Left lung (tissue), 10 donors: ENCODE measurements around the gene RPL31. TPM values are rescaled to one million over a fixed set of nuclear protein-coding genes. Genes with fewer than 3 reads are reported as not detected.
A peak's percentile ranks its signal among the peaks of the same experiment; 100 is the strongest.

Source experiments
- ATAC-seq: fragments of 200-7000 bp; cut with Tn5 transposase; one replicate; pipeline ENCODE4 v1.9.1; 2020; ENCODE audit warnings: moderate library complexity
- DNase-seq, 4 donors: peaks; one replicate each; pipeline ENCODE4 v3.0.0-alpha.2; 2013 to 2020
- H3K27ac ChIP-seq, 2 donors: fragments of 200-600 bp; sonication (generic) in 1 of 2; one replicate each; pipeline versions ENCODE4 v1.5.0 to v1.8.0; 2020 to 2021
- H3K27me3 ChIP-seq, 2 donors: fragments of 200-600 bp; sonication (generic) in 1 of 2; one replicate each; pipeline versions ENCODE4 v1.5.0 to v1.8.0; 2020 to 2021
- H3K36me3 ChIP-seq, 2 donors: fragments of 200-600 bp; sonication (generic) in 1 of 2; one replicate each; pipeline versions ENCODE4 v1.5.0 to v1.8.0; 2020 to 2021
- H3K4me1 ChIP-seq, 2 donors: fragments of 200-600 bp; one replicate each; pipeline ENCODE4 v1.8.0; 2021
- H3K4me3 ChIP-seq, 2 donors: fragments of 200-600 bp; sonication (generic) in 1 of 2; one replicate each; pipeline versions ENCODE4 v1.5.0 to v1.8.0; 2020 to 2021; ENCODE audit warnings: mild to moderate bottlenecking in 1 of 2
- H3K9me3 ChIP-seq, 2 donors: fragments of 200-600 bp; sonication (generic) in 1 of 2; one replicate each; pipeline versions ENCODE4 v1.5.0 to v1.8.0; 2020 to 2021
- CTCF ChIP-seq, 2 donors: fragments of 200-600 bp; sonication (generic) in 1 of 2; IDR thresholded peaks; one replicate each; pipeline versions ENCODE4 v1.5.0 to v1.8.0; 2021; ENCODE audit warnings: antibody characterized with exemption in 2 of 2
- intact Hi-C, 2 donors: fragments of 100-400 bp; cut with DNase I; formaldehyde crosslinking; loops; one replicate each; pipeline versions ENCODE4 v1.11.2 to v1.14.2; 2022
- polyA plus RNA-seq, 6 donors: library from polyadenylated mRNA; unstranded; fragments of 120-200 nt; gene quantifications; one replicate each; pipeline ENCODE4 v1.2.1, GENCODE V29; 2013; ENCODE audit not compliant: insufficient read length in 6 of 6
- total RNA-seq, 2 donors: library from RNA; stranded (reverse); fragmentation: NEBNext Ultra II Directional; extraction: Animal tissue kit (Norgen Biotek cat#: 25700); gene quantifications; one replicate each; pipeline ENCODE4 v1.2.1, GENCODE V29; 2021
- donor health status: DM: no; HTN: yes; CAD: no.
- donor health status: DM: no; HTN: no; CAD: no.

The RPL31 gene
- total and polyA plus RNA-seq, 8 donors, result 865 to 3,696 (median 3,172) TPM

DNA sequence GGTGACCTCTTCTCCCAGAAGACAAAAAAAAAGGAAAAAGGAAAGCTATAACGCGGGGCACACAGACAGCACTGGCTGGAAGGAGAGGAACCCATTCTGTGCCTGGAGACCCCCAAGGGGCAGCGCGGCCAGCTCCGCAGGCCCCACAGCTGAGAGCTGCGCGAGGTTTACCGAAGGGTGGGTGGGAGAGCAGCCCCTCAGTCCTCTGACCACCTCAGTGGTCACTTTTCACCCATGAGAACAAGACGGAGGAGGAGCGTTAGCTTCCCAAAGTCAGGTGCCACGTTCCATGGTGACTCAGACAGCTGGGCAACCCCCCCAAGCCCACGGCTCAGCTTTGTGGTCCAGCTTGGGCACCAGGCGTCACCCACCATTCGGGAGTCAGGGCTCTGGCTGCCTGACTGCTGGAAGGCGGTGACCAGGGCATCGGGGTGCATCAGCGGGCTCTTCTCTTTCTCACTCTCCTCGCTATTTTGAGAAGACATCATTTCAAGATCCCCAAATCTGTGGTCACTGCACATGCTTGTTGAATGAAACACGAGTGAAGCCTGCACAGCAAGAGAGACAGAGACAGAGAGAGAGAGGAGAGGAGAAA lies 35.2 kb downstream of the RPL31 start:
- Histone ChIP-seq H3K27ac (no peak overlapping the region), H3K4me1 (peaks cover 0 to 41% of the 10 kb centered on the region in 2 donors), H3K9me3 (no peaks in the 10 kb centered on the region), H3K27me3 (no peaks in the 10 kb centered on the region), H3K4me3 (no peak overlapping the region), H3K36me3 (peaks cover 0 to 75% of the 10 kb centered on the region in 2 donors)
- no peak for DNase-seq
- ATAC-seq, result no peak
- no peak for TF ChIP-seq CTCF (IDR thresholded peaks at IDR 0.05)
- intact Hi-C loops, result loop anchor here in 1 of 2 donors (10.0 kb wide), 2 partner anchors 118 to 168 kb away; partner anchors contain the start of gene TBC1D8

DNA sequence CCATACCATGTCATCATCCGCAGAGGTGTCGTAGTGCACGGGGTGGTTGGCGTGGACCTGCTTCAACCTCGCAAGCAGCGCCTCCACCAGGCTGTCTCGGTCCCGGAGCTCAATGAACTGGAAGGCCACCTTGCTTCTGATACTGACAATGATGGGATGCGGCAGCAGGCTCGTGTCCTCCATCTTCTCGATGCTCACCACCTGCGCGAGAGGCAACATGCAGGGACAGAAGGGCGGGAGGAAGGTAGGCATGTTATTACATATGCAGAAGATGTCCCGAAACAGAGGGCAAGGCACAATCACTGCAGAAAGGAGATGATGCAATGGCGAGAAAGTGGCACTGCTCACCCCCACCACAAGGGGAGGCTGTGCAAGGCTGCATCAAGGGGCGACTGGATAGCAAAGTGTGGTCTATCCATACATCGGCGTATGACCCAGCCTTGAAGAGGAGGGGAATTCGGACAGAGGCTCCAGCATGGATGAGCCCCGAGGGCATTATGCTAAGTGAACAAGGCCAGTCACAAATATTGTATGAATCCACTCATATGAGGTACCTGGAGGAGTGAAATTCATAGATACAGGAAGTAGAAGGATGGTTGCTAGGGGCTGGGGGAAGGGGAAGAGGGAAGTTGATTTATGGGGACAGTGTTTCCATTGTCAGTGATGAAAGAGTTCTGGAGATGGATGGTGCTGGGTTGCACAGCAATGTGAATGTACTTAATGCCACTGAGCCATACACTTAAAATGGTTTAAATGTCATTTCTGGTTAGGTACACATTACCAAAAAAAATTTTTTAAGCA lies 36.6 kb downstream of the RPL31 start:
- H3K27me3 ChIP-seq, result no peaks in the 10 kb centered on the region
- ATAC-seq (peak; percentile 46), DNase-seq (no peak)
- intact Hi-C loops, result loop anchor here in 1 of 2 donors (10.0 kb wide), 2 partner anchors 116 to 166 kb away; partner anchors contain the start of gene TBC1D8
- no peak for TF ChIP-seq CTCF (IDR thresholded peaks at IDR 0.05)
- H3K27ac ChIP-seq, result peak overlapping the region in 1 of 2 donors; percentile 84
- H3K9me3 ChIP-seq, result no peaks in the 10 kb centered on the region
- peaks cover 0 to 49% of the 10 kb centered on the region in 2 donors for H3K4me1 ChIP-seq
- H3K36me3 ChIP-seq, result peaks cover 0 to 62% of the 10 kb centered on the region in 2 donors
- no peak overlapping the region for H3K4me3 ChIP-seq

- Histone ChIP-seq H3K4me3 (no peak overlapping the region), H3K27me3 (no peaks in the 10 kb centered on the region), H3K36me3 (peaks cover 0 to 48% of the 10 kb centered on the region in 2 donors), H3K27ac (peak overlapping the region in 1 of 2 donors; percentile 84), H3K9me3 (no peaks in the 10 kb centered on the region), H3K4me1 (peaks cover 0 to 54% of the 10 kb centered on the region in 2 donors)
- DNase-seq (no peak), ATAC-seq (no peak)
- no peak for TF ChIP-seq CTCF (IDR thresholded peaks at IDR 0.05)
- intact Hi-C loops, result no loop called here
These were observed 38.0 kb downstream of the RPL31 start for GRCh38 chr2:101040072-101040471.

DNA sequence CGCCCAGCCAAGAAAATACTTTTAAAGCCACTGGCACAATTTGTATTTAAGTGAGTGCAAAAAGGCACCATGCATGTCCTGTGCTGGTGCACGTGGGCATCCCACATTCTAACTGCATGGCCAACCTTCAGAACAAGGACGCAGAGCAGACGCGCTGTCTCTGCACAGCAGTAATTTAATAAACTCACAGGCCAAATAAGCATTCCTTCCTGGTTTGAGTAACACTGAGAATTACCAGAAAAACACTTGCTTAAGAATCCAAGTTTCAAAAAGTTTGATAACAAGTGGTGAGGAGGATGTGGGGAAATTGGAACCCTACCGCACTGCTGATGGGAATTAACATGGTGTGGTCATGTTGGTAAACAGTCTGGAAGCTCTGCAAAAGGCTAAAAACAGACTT lies 38.7 kb downstream of the RPL31 start:
- no peak overlapping the region for H3K4me3 ChIP-seq
- H3K4me1 ChIP-seq, result peaks cover 0 to 54% of the 10 kb centered on the region in 2 donors
- intact Hi-C loops, result no loop called here
- DNase-seq, result no peak
- TF ChIP-seq CTCF (IDR thresholded peaks at IDR 0.05), result no peak
- peak overlapping the region in 1 of 2 donors; percentile 84 for H3K27ac ChIP-seq
- no peaks in the 10 kb centered on the region for H3K27me3 ChIP-seq
- H3K9me3 ChIP-seq, result no peaks in the 10 kb centered on the region
- peaks cover 0 to 47% of the 10 kb centered on the region in 2 donors for H3K36me3 ChIP-seq
- ATAC-seq, result no peak

DNA sequence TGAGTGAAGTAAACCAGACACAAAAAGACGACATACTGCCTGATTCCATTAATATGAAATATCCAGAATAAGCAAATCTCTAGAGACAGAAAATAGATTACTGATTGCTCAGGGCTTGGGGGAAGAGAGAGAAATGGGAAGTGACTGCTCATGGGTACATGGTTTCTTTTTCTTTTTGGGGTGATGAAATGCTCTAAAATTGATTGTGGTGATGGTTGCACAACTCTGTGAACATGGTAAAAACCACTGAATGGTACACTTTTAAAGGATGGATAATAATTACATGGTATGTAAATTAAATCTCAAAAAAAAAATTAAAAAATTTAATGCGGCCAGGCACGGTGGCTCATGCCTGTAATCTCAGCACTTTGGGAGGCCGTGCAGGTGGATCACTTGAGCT lies 39.3 kb downstream of the RPL31 start:
- peak overlapping the region in 1 of 2 donors; percentile 84 for H3K27ac ChIP-seq
- no peaks in the 10 kb centered on the region for H3K27me3 ChIP-seq
- ATAC-seq (no peak), DNase-seq (no peak)
- no peak for TF ChIP-seq CTCF (IDR thresholded peaks at IDR 0.05)
- no peak overlapping the region for H3K4me3 ChIP-seq
- peaks cover 0 to 48% of the 10 kb centered on the region in 2 donors for H3K36me3 ChIP-seq
- no peaks in the 10 kb centered on the region for H3K9me3 ChIP-seq
- intact Hi-C loops, result no loop called here
- peaks cover 0 to 54% of the 10 kb centered on the region in 2 donors for H3K4me1 ChIP-seq
